IMR-90 (cell line): ENCODE measurements around the gene BDNF. TPM values are rescaled to one million over a fixed set of nuclear protein-coding genes. Genes with fewer than 3 reads are reported as not detected.

Experiments used
- ATAC-seq: fragments of 200-7000 bp; cut with Tn5 transposase; 2 replicates; pipeline ENCODE4 v1.9.1; 2020; ENCODE audit warnings: low read depth, mild to moderate bottlenecking, moderate library complexity
- BruUV-seq: library from RNA; stranded (reverse); fragments of 400-500 nt; replicated peaks from 2 replicates; lab custom pipeline; 2021; lab: Mats Ljungman, UMichigan
- CTCF ChIA-PET: fragments of 300-600 bp; formaldehyde crosslinking; extraction: SDS; loops from one replicate; lab custom pipeline; 2021; ENCODE audit warnings: antibody characterized with exemption; lab: Yijun Ruan, JAX
- POLR2A ChIA-PET: fragments of 300-600 bp; sonication (Branson Sonifier 250); formaldehyde crosslinking; loops from one replicate; lab custom pipeline; 2022; ENCODE audit warnings: antibody characterized with exemption; ENCODE audit not compliant: unreplicated experiment; lab: Charles Lee
- DNase-seq: peaks from one replicate; pipeline ENCODE4 v3.0.0; 2013
- H2AFZ ChIP-seq: replicated peaks from 2 replicates; pipeline ENCODE3; 2013; ENCODE audit warnings: low read length, mild to moderate bottlenecking; ENCODE audit not compliant: poor library complexity
- H2AK5ac ChIP-seq: 2 replicates; pipeline ENCODE4 v1.6.1; 2013; ENCODE audit warnings: low read depth, low read length, inconsistent platforms
- H2AK9ac ChIP-seq: replicated peaks from 2 replicates; pipeline ENCODE3; 2013; ENCODE audit warnings: mild to moderate bottlenecking, low read depth, low read length, moderate library complexity; ENCODE audit not compliant: poor library complexity
- H2BK120ac ChIP-seq: 2 replicates; pipeline ENCODE4 v1.6.1; 2013; ENCODE audit warnings: low read depth, low read length, inconsistent platforms
- H2BK15ac ChIP-seq: 3 replicates; pipeline ENCODE4 v1.6.1; 2013; ENCODE audit warnings: low read depth, low read length, inconsistent platforms
- H2BK20ac ChIP-seq: 2 replicates; pipeline ENCODE4 v1.6.1; 2013; ENCODE audit warnings: low read depth, mild to moderate bottlenecking, inconsistent platforms, low read length, moderate library complexity
- H2BK5ac ChIP-seq: 2 replicates; pipeline ENCODE4 v1.6.1; 2013; ENCODE audit warnings: mild to moderate bottlenecking, low read depth, low read length, inconsistent platforms; ENCODE audit not compliant: poor library complexity, severe bottlenecking
- H3K14ac ChIP-seq: replicated peaks from 2 replicates; pipeline ENCODE4 v1.6.1; 2013; ENCODE audit warnings: low read depth, low read length, inconsistent platforms
- H3K18ac ChIP-seq: 2 replicates; pipeline ENCODE4 v1.6.1; 2013; ENCODE audit warnings: low read depth, low read length, control low read depth
- H3K23ac ChIP-seq: 2 replicates; pipeline ENCODE4 v1.6.1; 2013; ENCODE audit warnings: low read depth, low read length, inconsistent platforms
- H3K27ac ChIP-seq: 2 replicates; pipeline ENCODE4 v1.5.1; 2013; ENCODE audit warnings: mild to moderate bottlenecking, control low read depth, low read length; ENCODE audit not compliant: insufficient read depth
- H3K27me3 ChIP-seq: 2 replicates; pipeline ENCODE4 v1.6.1; 2013; ENCODE audit warnings: low read length; ENCODE audit not compliant: control insufficient read depth, insufficient read depth
- H3K36me3 ChIP-seq: 2 replicates; pipeline ENCODE4 v1.6.1; 2013; ENCODE audit warnings: low read length, mixed read lengths; ENCODE audit not compliant: control insufficient read depth, insufficient read depth
- H3K4ac ChIP-seq: 2 replicates; pipeline ENCODE4 v1.6.1; 2013; ENCODE audit warnings: low read depth, low read length, inconsistent platforms
- H3K4me1 ChIP-seq: 2 replicates; pipeline ENCODE4 v1.6.1; 2013; ENCODE audit warnings: low read length, mixed read lengths; ENCODE audit not compliant: control insufficient read depth, insufficient read depth
- H3K4me2 ChIP-seq: 2 replicates; pipeline ENCODE4 v1.6.1; 2013; ENCODE audit warnings: low read depth, mild to moderate bottlenecking, control low read depth, low read length, moderate library complexity
- H3K4me3 ChIP-seq: 2 replicates; pipeline ENCODE4 v1.5.1; 2013; ENCODE audit warnings: low read depth, mild to moderate bottlenecking, control low read depth, low read length, moderate library complexity; ENCODE audit not compliant: insufficient read depth
- H3K56ac ChIP-seq: 2 replicates; pipeline ENCODE4 v1.6.1; 2013; ENCODE audit warnings: low read length, inconsistent platforms; ENCODE audit not compliant: insufficient read depth; ENCODE audit errors: extremely low read depth
- H3K79me1 ChIP-seq, 2 experiments: 2 replicates each; pipeline ENCODE4 v1.6.1; 2013; ENCODE audit warnings: low read length in 2 of 2, inconsistent platforms in 1 of 2, low read depth in 1 of 2
- H3K9ac ChIP-seq: 2 replicates; pipeline ENCODE4 v1.6.1; 2013; ENCODE audit warnings: low read depth, low read length, control low read depth
- H3K9me1 ChIP-seq: 2 replicates; pipeline ENCODE4 v1.6.1; 2013; ENCODE audit warnings: low read length, inconsistent platforms; ENCODE audit not compliant: insufficient read depth
- H3K9me3 ChIP-seq: 2 replicates; pipeline ENCODE4 v1.6.1; 2013; ENCODE audit warnings: low read length; ENCODE audit not compliant: control insufficient read depth, insufficient read depth
- H4K20me1 ChIP-seq: 2 replicates; pipeline ENCODE4 v1.6.1; 2013; ENCODE audit warnings: low read length, inconsistent platforms; ENCODE audit not compliant: insufficient read depth
- H4K5ac ChIP-seq: 2 replicates; pipeline ENCODE4 v1.6.1; 2013; ENCODE audit warnings: mild to moderate bottlenecking, low read depth, low read length, control low read depth
- H4K8ac ChIP-seq, 2 experiments: 2 replicates each; pipeline ENCODE4 v1.6.1; 2013; ENCODE audit warnings: low read depth in 2 of 2, low read length in 2 of 2, control low read depth in 1 of 2, inconsistent platforms in 1 of 2
- H4K91ac ChIP-seq: 2 replicates; pipeline ENCODE4 v1.6.1; 2013; ENCODE audit warnings: low read depth, low read length, inconsistent platforms; ENCODE audit not compliant: insufficient read depth
- BHLHE40 ChIP-seq: fragments of 150-350 bp; IDR thresholded peaks from 2 replicates; pipeline ENCODE4 v1.6.1; 2016; ENCODE audit warnings: mild to moderate bottlenecking, low read depth, low read length
- CEBPB ChIP-seq: IDR thresholded peaks from 2 replicates; pipeline ENCODE4 v1.6.1; 2012; ENCODE audit warnings: low read depth, low read length, improper control_type of control experiment
- CHD1 ChIP-seq: IDR thresholded peaks from 2 replicates; pipeline ENCODE4 v1.6.1; 2012; ENCODE audit warnings: low read depth, low read length, improper control_type of control experiment
- CTCF ChIP-seq: conservative IDR thresholded peaks from 2 replicates; pipeline ENCODE4 v1.5.1; 2012; ENCODE audit warnings: mild to moderate bottlenecking, low read depth, low read length, improper control_type of control experiment
- ELK1 ChIP-seq: fragments of 150-350 bp; IDR thresholded peaks from 2 replicates; pipeline ENCODE4 v1.6.1; 2016; ENCODE audit warnings: low read depth, mild to moderate bottlenecking, low read length, moderate library complexity, borderline replicate concordance
- FOS ChIP-seq: fragments of 150-350 bp; IDR thresholded peaks from 2 replicates; pipeline ENCODE4 v1.6.1; 2016; ENCODE audit warnings: low read depth, low read length
- MAFK ChIP-seq: IDR thresholded peaks from 2 replicates; pipeline ENCODE4 v1.6.1; 2012; ENCODE audit warnings: low read depth, low read length, improper control_type of control experiment
- MAZ ChIP-seq: IDR thresholded peaks from 2 replicates; pipeline ENCODE4 v1.6.1; 2012; ENCODE audit warnings: low read depth, mild to moderate bottlenecking, low read length, improper control_type of control experiment, moderate library complexity, borderline replicate concordance
- MXI1 ChIP-seq: IDR thresholded peaks from 2 replicates; pipeline ENCODE4 v1.6.1; 2012; ENCODE audit warnings: low read depth, mild to moderate bottlenecking, low read length, moderate library complexity, borderline replicate concordance
- NFE2L2 ChIP-seq: fragments of 150-350 bp; IDR thresholded peaks from 2 replicates; pipeline ENCODE4 v1.6.1; 2016; ENCODE audit warnings: low read depth, mild to moderate bottlenecking, low read length
- POLR2A ChIP-seq: IDR thresholded peaks from 2 replicates; pipeline ENCODE4 v1.6.1; 2012; ENCODE audit warnings: mild to moderate bottlenecking, low read depth, low read length
- RAD21 ChIP-seq: IDR thresholded peaks from 2 replicates; pipeline ENCODE4 v1.6.1; 2012; ENCODE audit warnings: low read length, improper control_type of control experiment
- RCOR1 ChIP-seq: IDR thresholded peaks from 2 replicates; pipeline ENCODE4 v1.6.1; 2012; ENCODE audit warnings: mild to moderate bottlenecking, low read length, improper control_type of control experiment; ENCODE audit not compliant: insufficient replicate concordance
- RFX5 ChIP-seq: IDR thresholded peaks from 2 replicates; pipeline ENCODE4 v1.8.0; 2012; ENCODE audit warnings: low read depth, mild to moderate bottlenecking, low read length, moderate library complexity
- SMC3 ChIP-seq: fragments of 150-350 bp; IDR thresholded peaks from 2 replicates; pipeline ENCODE4 v1.6.1; 2016; ENCODE audit warnings: low read depth, mild to moderate bottlenecking, antibody characterized with exemption, low read length, moderate library complexity
- WGBS, 2 experiments: methylation state at CpG; one replicate each; pipeline versions ENCODE4 v1.1.5 to v1.1.7; 2013; ENCODE audit warnings: missing lambda C conversion rate in 2 of 2; ENCODE audit not compliant: insufficient read length in 1 of 2; ENCODE audit errors: extremely low coverage in 2 of 2; 5-methylcytosine and 5-hydroxymethylcytosine counted together
- dilution Hi-C: fragments of 300-500 bp; cut with HindIII; formaldehyde crosslinking; loops from one replicate; pipeline ENCODE4 v1.14.3; 2018; ENCODE audit warnings: low sequenced_read_pairs; ENCODE audit not compliant: unreplicated experiment
- in situ Hi-C: fragments of 300-500 bp; cut with MboI; formaldehyde crosslinking; loops from 3 replicates; pipeline ENCODE4 v1.14.3; 2019; ENCODE audit warnings: low sequenced_read_pairs, inconsistent platforms, mixed read lengths
- intact Hi-C: fragments of 100-400 bp; cut with micrococcal nuclease; formaldehyde crosslinking; loops from 2 replicates; pipeline ENCODE4 v1.10.0; 2022
- polyA plus RNA-seq, 3 experiments: library from polyadenylated mRNA; depleted of rRNA; stranded (reverse); fragments of >200 nt; gene quantifications; 2 replicates each; pipeline ENCODE4 v1.2.3, GENCODE V29; 2012; ENCODE audit warnings: low replicate concordance in 1 of 3
- total RNA-seq: library from RNA; depleted of rRNA; stranded (reverse); fragments of >200 nt; gene quantifications from 2 replicates; pipeline ENCODE4 v1.2.3, GENCODE V29; 2012

The BDNF gene
- total and polyA plus RNA-seq, 2 of the 4 experiments (the other 2 are of a cell fraction) = 94.8 to 152 TPM

- ATAC-seq (no peak), DNase-seq (peak; percentile 64)
- Histone ChIP-seq H2AK5ac (no peak overlapping the region), H2BK20ac (no peak overlapping the region; the same call in 1 of the 2 replicates), H3K27me3 (no peaks in the 10 kb centered on the region), H2AFZ (no peak overlapping the region), H3K4me3 (no peak overlapping the region), H3K4me1 (peaks cover 8% of the 10 kb centered on the region), H3K18ac (peak overlapping the region; percentile 91), H3K14ac (0 out of 2 replicates have a peak overlapping the region, but pooled peaks have one; percentile 5), H3K9ac (no peak overlapping the region), H2BK120ac (peak overlapping the region; percentile 44; the same call in 1 of the 2 replicates), H2AK9ac (no peak overlapping the region), H3K56ac (no peak overlapping the region), H3K4me2 (no peak overlapping the region), H4K91ac (no peak overlapping the region; the same call in 1 of the 2 replicates), H3K27ac (peak overlapping the region; percentile 63; the same call in 1 of the 2 replicates), H3K23ac (no peak overlapping the region), H4K8ac (no peak overlapping the region; a peak in 1 of 4 replicates), H2BK5ac (peak overlapping the region; percentile 23), H3K36me3 (no peaks in the 10 kb centered on the region), H3K9me1 (no peaks in the 10 kb centered on the region), H3K9me3 (no peaks in the 10 kb centered on the region), H3K79me1 (peaks cover 11 to 16% of the 10 kb centered on the region in 2 experiments), H4K5ac (peak overlapping the region; percentile 88), H3K4ac (no peak overlapping the region), H2BK15ac (peak overlapping the region; percentile 31; the same call in 2 of the 3 replicates), H4K20me1 (no peaks in the 10 kb centered on the region)
- in situ Hi-C loops (loop anchor here (10.0 to 25.0 kb wide), 4 partner anchors 399 to 1456 kb away; partner anchors contain the start of genes KIF18A and METTL15), dilution Hi-C loops (no loop called here), intact Hi-C loops (no loop called here)
- CTCF ChIA-PET = interaction anchor here (1.2 kb wide), 1 partner anchor 10 kb away, joined by 6 read pairs; no protein-coding TSS in a partner anchor
- no TSS peak for BruUV-seq
- POLR2A ChIA-PET = no interaction called here
- WGBS, 2 experiments = 71% methylated on average over 1 of the region's 5 CpGs; no CpG with 5 or more reads in 1 of the 2 experiments
- no peak for TF ChIP-seq BHLHE40
- TF ChIP-seq NFE2L2 = no peak
- no peak for TF ChIP-seq MAFK
- TF ChIP-seq CHD1 = no peak
- no peak for TF ChIP-seq CEBPB
- TF ChIP-seq POLR2A = no peak
- peak; percentile 48 for TF ChIP-seq CTCF
- no peak for TF ChIP-seq SMC3
- peak; percentile 40 for TF ChIP-seq RAD21
- TF ChIP-seq MAZ = no peak
- TF ChIP-seq FOS = no peak
- no peak for TF ChIP-seq RFX5
- TF ChIP-seq MXI1 = no peak
- TF ChIP-seq RCOR1 = no peak
- no peak for TF ChIP-seq ELK1
Measured at GRCh38 chr11:27705873-27706820, 5.9 kb upstream of the BDNF start.
